ENCODE data around the gene FEM1C. TPM values are rescaled to one million over a fixed set of nuclear protein-coding genes. Genes with fewer than 3 reads are reported as not detected.

The FEM1C gene
- total RNA-seq, 1 donor from 2014 or later: 18.4 TPM

- H3K9me3 Mint-ChIP-seq (ENCODE audit: low read depth): no peaks in the 10 kb centered on the region
- no peak overlapping the region for H3K4me3 Mint-ChIP-seq (ENCODE audit: low read depth)
- peaks cover 29% of the 10 kb centered on the region for H3K27me3 Mint-ChIP-seq
- H3K4me1 Mint-ChIP-seq (ENCODE audit: low read depth): peaks cover 3% of the 10 kb centered on the region
- no peaks in the 10 kb centered on the region for H3K36me3 Mint-ChIP-seq (ENCODE audit: insufficient read depth)
- DNase-seq (ENCODE audit: low spot score, unreplicated experiment): no peak
- no peak overlapping the region for H3K27ac Mint-ChIP-seq
- no peak for TF ChIP-seq CTCF (IDR thresholded peaks at IDR 0.05; ENCODE audit: unreplicated experiment)
Measured at GRCh38 chr5:115475788-115476187, 68.8 kb downstream of the FEM1C start.

GRCh38 chr5:115472271-115473025 lies 72.1 kb downstream of the FEM1C start:
- DNase-seq (ENCODE audit: low spot score, unreplicated experiment): no peak
- TF ChIP-seq CTCF (IDR thresholded peaks at IDR 0.05; ENCODE audit: unreplicated experiment): no peak

GRCh38 chr5:115471345-115472063 lies 73.1 kb downstream of the FEM1C start:
- no peak overlapping the region for H3K27ac Mint-ChIP-seq
- H3K9me3 Mint-ChIP-seq (ENCODE audit: low read depth): peaks cover 4% of the 10 kb centered on the region
- no peak overlapping the region for H3K4me3 Mint-ChIP-seq (ENCODE audit: low read depth)
- H3K27me3 Mint-ChIP-seq: peaks cover 8% of the 10 kb centered on the region
- no peaks in the 10 kb centered on the region for H3K36me3 Mint-ChIP-seq (ENCODE audit: insufficient read depth)
- no peak for DNase-seq (ENCODE audit: low spot score, unreplicated experiment)
- peaks cover 2% of the 10 kb centered on the region for H3K4me1 Mint-ChIP-seq (ENCODE audit: low read depth)
- no peak for TF ChIP-seq CTCF (IDR thresholded peaks at IDR 0.05; ENCODE audit: unreplicated experiment)

More at GRCh38 chr5:115472271-115473025, 72.1 kb downstream of the FEM1C start:
- H3K4me1 Mint-ChIP-seq (ENCODE audit: low read depth): peaks cover 6% of the 10 kb centered on the region
- no peak overlapping the region for H3K27ac Mint-ChIP-seq
- H3K9me3 Mint-ChIP-seq (ENCODE audit: low read depth): peaks cover 4% of the 10 kb centered on the region
- no peaks in the 10 kb centered on the region for H3K36me3 Mint-ChIP-seq (ENCODE audit: insufficient read depth)
- H3K4me3 Mint-ChIP-seq (ENCODE audit: low read depth): no peak overlapping the region
- H3K27me3 Mint-ChIP-seq: peaks cover 15% of the 10 kb centered on the region

GRCh38 chr5:115470921-115471320 lies 73.7 kb downstream of the FEM1C start:
- DNase-seq (ENCODE audit: low spot score, unreplicated experiment): no peak
- TF ChIP-seq CTCF (IDR thresholded peaks at IDR 0.05; ENCODE audit: unreplicated experiment): no peak
- Mint-ChIP-seq H3K36me3 (ENCODE audit: insufficient read depth) (no peaks in the 10 kb centered on the region), H3K4me1 (ENCODE audit: low read depth) (peaks cover 2% of the 10 kb centered on the region), H3K4me3 (ENCODE audit: low read depth) (no peak overlapping the region), H3K27ac (no peak overlapping the region), H3K27me3 (peaks cover 8% of the 10 kb centered on the region), H3K9me3 (ENCODE audit: low read depth) (peaks cover 4% of the 10 kb centered on the region)

Other genes starting within 250 kb of the FEM1C start
- gene CCDC112, start 248.1 kb downstream of the FEM1C start, total RNA-seq: 10.8 and 10.9 TPM in 2 replicates
- gene TICAM2, start 57.7 kb upstream of the FEM1C start, total RNA-seq: 0.36 and 1.1 TPM in 2 replicates
- gene TMED7, start 81.3 kb upstream of the FEM1C start, total RNA-seq: 69.6 and 76.9 TPM in 2 replicates

Data from progenitor cell of endocrine pancreas (in vitro differentiated cells).